OCI-LY7 (cell line): Measurements from ENCODE around the gene L3MBTL3. TPM values are rescaled to one million over a fixed set of nuclear protein-coding genes. Genes with fewer than 3 reads are reported as not detected.
A peak's percentile ranks its signal among the peaks of the same experiment; 100 is the strongest.

ENCODE experiments used
- BruUV-seq: library from RNA; stranded (reverse); fragments of 400-500 nt; replicated peaks from 2 replicates; lab custom pipeline; 2021; lab: Mats Ljungman, UMichigan
- CTCF ChIA-PET: fragments of 300-600 bp; sonication (Branson Sonifier 250); formaldehyde crosslinking; loops from one replicate; lab custom pipeline; 2022; ENCODE audit warnings: antibody characterized with exemption; ENCODE audit not compliant: unreplicated experiment; lab: Charles Lee
- POLR2A ChIA-PET: fragments of 300-600 bp; sonication (Branson Sonifier 250); formaldehyde crosslinking; loops from one replicate; lab custom pipeline; 2022; ENCODE audit warnings: antibody characterized with exemption; lab: Charles Lee
- DNase-seq: peaks from one replicate; pipeline ENCODE4 v3.0.0-alpha.2; 2015; ENCODE audit warnings: low spot score
- H2AFZ ChIP-seq: fragments of 200-600 bp; sonication (generic), shearing (Covaris generic); 2 replicates; pipeline ENCODE4 v1.6.1; 2014; ENCODE audit warnings: mild to moderate bottlenecking, antibody characterized with exemption, low read length, moderate library complexity
- H3K27ac ChIP-seq: fragments of 200-600 bp; sonication (generic); 2 replicates; pipeline ENCODE4 v1.5.1; 2014; ENCODE audit warnings: mixed run types, low read depth, mild to moderate bottlenecking, moderate library complexity, low read length, inconsistent platforms; ENCODE audit not compliant: poor library complexity, severe bottlenecking
- H3K36me3 ChIP-seq: fragments of 200-600 bp; sonication (generic); 2 replicates; pipeline ENCODE4 v1.6.1; 2014; ENCODE audit warnings: mild to moderate bottlenecking, antibody characterized with exemption, low read length, moderate library complexity, mixed read lengths; ENCODE audit not compliant: insufficient read depth
- H3K4me1 ChIP-seq: fragments of 200-600 bp; sonication (generic); 2 replicates; pipeline ENCODE4 v1.5.1; 2014; ENCODE audit warnings: mild to moderate bottlenecking, low read length; ENCODE audit not compliant: insufficient read depth, poor library complexity, severe bottlenecking
- H3K4me2 ChIP-seq: fragments of 200-600 bp; sonication (generic); 2 replicates; pipeline ENCODE4 v1.6.1; 2014; ENCODE audit warnings: mild to moderate bottlenecking, low read length
- H3K4me3 ChIP-seq: fragments of 200-600 bp; sonication (generic); 2 replicates; pipeline ENCODE4 v1.5.1; 2014; ENCODE audit warnings: mild to moderate bottlenecking, low read depth, low read length; ENCODE audit not compliant: poor library complexity, severe bottlenecking
- H3K79me2 ChIP-seq: fragments of 200-600 bp; sonication (generic); 2 replicates; pipeline ENCODE4 v1.6.1; 2016; ENCODE audit warnings: low read depth, mild to moderate bottlenecking, low read length, moderate library complexity, mixed read lengths; ENCODE audit not compliant: insufficient read depth
- H3K9me2 ChIP-seq: fragments of 200-600 bp; sonication (generic); 2 replicates; pipeline ENCODE4 v1.6.1; 2016; ENCODE audit warnings: mild to moderate bottlenecking, low read length, mixed read lengths; ENCODE audit not compliant: insufficient read depth
- H3K9me3 ChIP-seq: fragments of 200-600 bp; sonication (generic); 2 replicates; pipeline ENCODE4 v1.6.1; 2014; ENCODE audit warnings: mild to moderate bottlenecking, mixed run types, low read length, mixed read lengths
- H4K20me1 ChIP-seq: fragments of 200-600 bp; sonication (generic); 2 replicates; pipeline ENCODE4 v1.6.1; 2014; ENCODE audit warnings: mild to moderate bottlenecking, antibody characterized with exemption, low read length, moderate library complexity, mixed read lengths; ENCODE audit not compliant: insufficient read depth
- EZH2phosphoT487 ChIP-seq: fragments of 200-600 bp; sonication (generic); IDR thresholded peaks from 2 replicates; pipeline ENCODE4 v1.6.1; 2018; ENCODE audit warnings: low read depth, borderline replicate concordance, mild to moderate bottlenecking, mixed run types, antibody characterized with exemption, low read length, moderate library complexity, mixed read lengths
- intact Hi-C: fragments of 100-400 bp; cut with micrococcal nuclease; formaldehyde crosslinking; loops from one replicate; pipeline ENCODE4 v1.10.0; 2022; ENCODE audit not compliant: unreplicated experiment
- total RNA-seq, 2 experiments: library from RNA; depleted of rRNA in 1 of 2; stranded (reverse); fragments of >200 nt in 1 of 2; shearing (Covaris generic) in 1 of 2; gene quantifications; 2 replicates each; pipeline ENCODE4 v1.2.3, GENCODE V29; 2014 to 2022
- TF ChIP-seq, protein P1 (sequence below): fragments of 200-600 bp; sonication (generic); conservative IDR thresholded peaks from 2 replicates; pipeline ENCODE4 v1.5.1; 2014; ENCODE audit warnings: mild to moderate bottlenecking, antibody characterized with exemption, low read length, moderate library complexity, mixed read lengths

L3MBTL3 gene
- total RNA-seq, 2 experiments from 2014 or later = 7.9 to 11.0 TPM

DNA sequence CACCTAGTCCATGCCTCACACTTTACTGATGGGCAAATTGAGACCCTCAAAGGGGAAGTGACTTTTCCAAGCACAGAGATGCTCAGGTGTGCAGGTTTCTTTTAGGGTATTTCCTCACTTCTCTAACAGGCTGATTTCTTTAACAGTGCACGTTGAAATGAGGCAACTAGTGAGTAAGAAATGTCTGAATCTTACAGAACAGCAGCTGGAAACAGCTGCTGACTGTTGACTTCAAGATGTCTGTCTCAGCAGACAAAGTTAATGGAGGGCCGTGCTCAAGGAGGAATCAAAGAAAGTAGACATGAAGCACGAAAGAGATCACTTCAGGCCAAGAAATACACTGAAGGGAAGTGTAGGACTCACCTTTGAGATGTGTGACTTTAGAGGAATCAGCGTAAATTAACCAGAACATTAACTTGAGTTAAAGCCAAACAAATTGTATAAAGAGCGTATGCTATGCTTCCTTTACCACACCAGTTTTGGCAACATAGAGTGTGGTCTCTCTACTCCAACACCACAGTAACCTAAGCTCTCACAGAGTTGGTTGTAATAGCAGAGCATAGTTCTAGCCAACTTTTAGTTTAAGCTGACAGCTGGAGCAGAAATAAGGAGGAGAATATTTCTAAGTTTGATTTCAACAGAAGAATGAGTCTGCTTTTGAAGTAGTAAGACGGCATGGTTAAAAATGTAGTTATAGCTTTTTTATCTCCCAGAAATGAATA lies 143.5 kb downstream of the L3MBTL3 start:
- Histone ChIP-seq H3K9me2 (no peaks in the 10 kb centered on the region), H3K27ac (no peak overlapping the region), H3K4me3 (no peak overlapping the region), H4K20me1 (no peaks in the 10 kb centered on the region), H2AFZ (0 out of 2 replicates have a peak overlapping the region, but pooled peaks have one; percentile 30), H3K4me1 (no peaks in the 10 kb centered on the region), H3K4me2 (0 out of 2 replicates have a peak overlapping the region, but pooled peaks have one; percentile 9), H3K79me2 (no peaks in the 10 kb centered on the region), H3K9me3 (no peaks in the 10 kb centered on the region), H3K36me3 (no peaks in the 10 kb centered on the region)
- no peak for DNase-seq
- intact Hi-C loops = no loop called here
- ChIA-PET POLR2A (interaction anchor here (1.2 to 1.3 kb wide), 2 partner anchors 23 to 53 kb away, joined by 3 to 4 read pairs; no protein-coding TSS in a partner anchor), CTCF (no interaction called here)
- no TSS peak for BruUV-seq
- no peak for TF ChIP-seq EZH2phosphoT487
- TF ChIP-seq, protein P1, sequence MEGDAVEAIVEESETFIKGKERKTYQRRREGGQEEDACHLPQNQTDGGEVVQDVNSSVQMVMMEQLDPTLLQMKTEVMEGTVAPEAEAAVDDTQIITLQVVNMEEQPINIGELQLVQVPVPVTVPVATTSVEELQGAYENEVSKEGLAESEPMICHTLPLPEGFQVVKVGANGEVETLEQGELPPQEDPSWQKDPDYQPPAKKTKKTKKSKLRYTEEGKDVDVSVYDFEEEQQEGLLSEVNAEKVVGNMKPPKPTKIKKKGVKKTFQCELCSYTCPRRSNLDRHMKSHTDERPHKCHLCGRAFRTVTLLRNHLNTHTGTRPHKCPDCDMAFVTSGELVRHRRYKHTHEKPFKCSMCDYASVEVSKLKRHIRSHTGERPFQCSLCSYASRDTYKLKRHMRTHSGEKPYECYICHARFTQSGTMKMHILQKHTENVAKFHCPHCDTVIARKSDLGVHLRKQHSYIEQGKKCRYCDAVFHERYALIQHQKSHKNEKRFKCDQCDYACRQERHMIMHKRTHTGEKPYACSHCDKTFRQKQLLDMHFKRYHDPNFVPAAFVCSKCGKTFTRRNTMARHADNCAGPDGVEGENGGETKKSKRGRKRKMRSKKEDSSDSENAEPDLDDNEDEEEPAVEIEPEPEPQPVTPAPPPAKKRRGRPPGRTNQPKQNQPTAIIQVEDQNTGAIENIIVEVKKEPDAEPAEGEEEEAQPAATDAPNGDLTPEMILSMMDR = no peak

DNA sequence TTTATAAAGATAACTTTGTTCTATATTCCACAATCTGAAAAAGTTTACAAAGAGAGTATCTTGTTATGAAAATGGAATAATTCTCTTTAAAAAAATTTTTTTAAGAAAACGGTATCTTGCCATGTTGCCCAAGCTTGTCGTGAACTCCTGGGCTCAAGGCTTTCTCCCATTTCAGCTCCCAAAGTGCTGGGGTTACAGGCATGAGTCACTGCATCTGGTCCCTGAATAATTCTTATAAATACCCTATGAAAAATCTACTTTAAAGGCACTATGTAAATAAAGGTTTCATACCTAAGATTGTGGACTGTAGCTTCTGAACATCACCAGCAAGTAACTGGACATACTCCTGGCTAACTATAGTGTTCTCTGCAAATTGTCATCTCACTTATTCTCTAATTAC lies 144.0 kb downstream of the L3MBTL3 start:
- Histone ChIP-seq H3K4me1 (no peaks in the 10 kb centered on the region), H3K9me3 (no peaks in the 10 kb centered on the region), H3K36me3 (no peaks in the 10 kb centered on the region), H2AFZ (no peak overlapping the region), H3K9me2 (no peaks in the 10 kb centered on the region), H3K4me3 (no peak overlapping the region), H3K27ac (no peak overlapping the region), H4K20me1 (no peaks in the 10 kb centered on the region), H3K79me2 (no peaks in the 10 kb centered on the region), H3K4me2 (no peak overlapping the region)
- POLR2A ChIA-PET = interaction anchor here (0.5 to 1.3 kb wide), 4 partner anchors 16 to 141 kb away, joined by 3 read pairs; no protein-coding TSS in a partner anchor
- TF ChIP-seq EZH2phosphoT487 = no peak
- TF ChIP-seq, protein P1 = no peak
- no peak for DNase-seq
- CTCF ChIA-PET = no interaction called here
- intact Hi-C loops = no loop called here
- no TSS peak for BruUV-seq

DNA sequence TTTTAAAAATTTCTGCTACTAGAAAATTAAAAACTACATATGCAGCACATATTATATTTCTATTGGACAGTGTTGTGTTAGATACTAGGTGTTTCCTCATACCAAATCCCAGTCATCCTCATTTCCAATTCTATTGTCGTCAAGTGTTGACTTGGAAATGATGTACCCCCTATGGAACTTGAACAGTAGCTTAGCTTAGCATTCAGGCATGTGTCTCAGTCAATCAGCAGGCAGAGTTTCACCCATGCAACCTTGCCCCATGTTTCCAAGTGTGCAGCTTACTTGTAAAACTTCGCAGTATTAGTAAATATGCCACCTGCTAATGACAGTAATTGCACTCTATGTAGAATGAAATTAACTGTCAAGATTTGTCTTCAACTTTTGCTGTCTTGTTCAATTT lies 144.9 kb downstream of the L3MBTL3 start:
- H3K36me3 ChIP-seq = no peaks in the 10 kb centered on the region
- TF ChIP-seq, protein P1 = no peak
- no peak for TF ChIP-seq EZH2phosphoT487
- H3K27ac ChIP-seq = no peak overlapping the region
- no peak for DNase-seq
- no peaks in the 10 kb centered on the region for H3K9me2 ChIP-seq
- H3K4me1 ChIP-seq = no peaks in the 10 kb centered on the region
- H3K79me2 ChIP-seq = no peaks in the 10 kb centered on the region
- no peaks in the 10 kb centered on the region for H3K9me3 ChIP-seq
- H3K4me2 ChIP-seq = no peak overlapping the region
- H4K20me1 ChIP-seq = no peaks in the 10 kb centered on the region
- H2AFZ ChIP-seq = no peak overlapping the region
- H3K4me3 ChIP-seq = no peak overlapping the region
- ChIA-PET CTCF (no interaction called here), POLR2A (interaction anchor here (0.5 kb wide), 1 partner anchor 142 kb away, joined by 3 read pairs; no protein-coding TSS in a partner anchor)
- no TSS peak for BruUV-seq
- intact Hi-C loops = no loop called here
